COLO829 (cell line): Measurements from ENCODE around the gene MRM2.

ENCODE experiments used
- DNase-seq: peaks from one replicate; pipeline ENCODE4 v3.0.0; 2012; ENCODE audit warnings: low spot score

MRM2 gene

GRCh38 chr7:2264158-2264557, 22.2 kb upstream of the MRM2 start:
- DNase-seq: no peak

GRCh38 chr7:2263176-2263575, 21.2 kb upstream of the MRM2 start:
- DNase-seq: no peak

GRCh38 chr7:2261611-2262010, 19.6 kb upstream of the MRM2 start:
- no peak for DNase-seq

GRCh38 chr7:2260820-2261219, 18.8 kb upstream of the MRM2 start:
- DNase-seq: peak; percentile 45

- no peak for DNase-seq
Measured at GRCh38 chr7:2259480-2259879, 17.5 kb upstream of the MRM2 start.

GRCh38 chr7:2258661-2259365, 16.8 kb upstream of the MRM2 start:
- DNase-seq: no peak

GRCh38 chr7:2257651-2258050, 15.6 kb upstream of the MRM2 start:
- DNase-seq: no peak

GRCh38 chr7:2257046-2257551, 15.1 kb upstream of the MRM2 start:
- DNase-seq: no peak

GRCh38 chr7:2256306-2257045, 14.5 kb upstream of the MRM2 start:
- no peak for DNase-seq

GRCh38 chr7:2255145-2256139, 13.4 kb upstream of the MRM2 start:
- DNase-seq: no peak

- DNase-seq: no peak
Measured at GRCh38 chr7:2254429-2255144, 12.6 kb upstream of the MRM2 start.

GRCh38 chr7:2253525-2254244, 11.7 kb upstream of the MRM2 start:
- no peak for DNase-seq

GRCh38 chr7:2253021-2253420, 11.0 kb upstream of the MRM2 start:
- DNase-seq: no peak

- DNase-seq: no peak
Measured at GRCh38 chr7:2251841-2252771, 10.1 kb upstream of the MRM2 start.

- no peak for DNase-seq
Measured at GRCh38 chr7:2251381-2251780, 9.4 kb upstream of the MRM2 start.

GRCh38 chr7:2249744-2250323, 7.8 kb upstream of the MRM2 start:
- DNase-seq: no peak

GRCh38 chr7:2248984-2249694, 7.1 kb upstream of the MRM2 start:
- peak; percentile 77 for DNase-seq

- no peak for DNase-seq
Measured at GRCh38 chr7:2247141-2247995, 5.4 kb upstream of the MRM2 start.
